H1 (cell line): ENCODE data around the gene FKBP1A. TPM values are rescaled to one million over a fixed set of nuclear protein-coding genes. Genes with fewer than 3 reads are reported as not detected.
A peak's percentile ranks its signal among the peaks of the same experiment; 100 is the strongest.

ENCODE experiments used
- CTCF ChIA-PET: fragments of 300-600 bp; sonication (Branson Sonifier 250); formaldehyde crosslinking; loops from one replicate; lab custom pipeline; 2021; ENCODE audit not compliant: partially characterized antibody; lab: Charles Lee
- POLR2A ChIA-PET: fragments of 300-600 bp; sonication (Branson Sonifier 250); formaldehyde crosslinking; loops from one replicate; lab custom pipeline; 2021; ENCODE audit warnings: inconsistent platforms; ENCODE audit not compliant: partially characterized antibody; lab: Charles Lee
- DNase-seq, 2 experiments: peaks; one replicate each; pipeline versions ENCODE4 v3.0.0 to v3.0.0-alpha.2; 2010 to 2022; ENCODE audit warnings: low spot score in 2 of 2, low read depth in 1 of 2, mixed read lengths in 1 of 2
- FAIRE-seq: peaks from 2 replicates; lab custom pipeline; 2011; peaks lifted over from hg19 to GRCh38; lab: Jason Lieb, UNC
- H2AFZ ChIP-seq: 2 replicates; pipeline ENCODE4 v1.8.1; 2012; ENCODE audit warnings: low read length, inconsistent platforms
- H2AK5ac ChIP-seq: 2 replicates; pipeline ENCODE4 v1.6.1; 2013; ENCODE audit warnings: low read depth, low read length
- H2BK120ac ChIP-seq: replicated peaks from 2 replicates; pipeline ENCODE3; 2013; ENCODE audit warnings: low read depth, low read length, inconsistent platforms
- H2BK12ac ChIP-seq: 2 replicates; pipeline ENCODE4 v1.6.1; 2013; ENCODE audit warnings: low read depth, low read length
- H2BK15ac ChIP-seq: 2 replicates; pipeline ENCODE4 v1.6.1; 2013; ENCODE audit warnings: low read length
- H2BK20ac ChIP-seq: 2 replicates; pipeline ENCODE4 v1.6.1; 2013; ENCODE audit warnings: low read length
- H2BK5ac ChIP-seq: 2 replicates; pipeline ENCODE4 v1.6.1; 2013; ENCODE audit warnings: low read depth, low read length
- H3K14ac ChIP-seq: 2 replicates; pipeline ENCODE4 v1.6.1; 2013; ENCODE audit warnings: inconsistent platforms; ENCODE audit not compliant: insufficient read length
- H3K18ac ChIP-seq: 2 replicates; pipeline ENCODE4 v1.6.1; 2013; ENCODE audit warnings: low read length; ENCODE audit errors: extremely low read depth
- H3K23ac ChIP-seq: 2 replicates; pipeline ENCODE4 v1.6.1; 2013; ENCODE audit warnings: inconsistent platforms; ENCODE audit not compliant: insufficient read length
- H3K23me2 ChIP-seq: 2 replicates; pipeline ENCODE4 v1.6.1; 2013; ENCODE audit warnings: low read depth, low read length
- H3K27ac ChIP-seq: 2 replicates; pipeline ENCODE4 v1.6.1; 2011; ENCODE audit warnings: low read depth, low read length, inconsistent platforms
- H3K27me3 ChIP-seq, 4 experiments: replicated peaks in 1 of 4; 1 replicate in 1 of 4; 2 replicates in 3 of 4; pipeline versions ENCODE4 v1.6.1 to v1.8.1; 2011 to 2013; ENCODE audit warnings: low read length in 3 of 4, mild to moderate bottlenecking in 3 of 4, inconsistent platforms in 2 of 4, mixed read lengths in 2 of 4, moderate library complexity in 1 of 4; ENCODE audit not compliant: control insufficient read depth in 3 of 4, insufficient read depth in 3 of 4; ENCODE audit errors: extremely low read depth in 1 of 4
- H3K36me3 ChIP-seq, 4 experiments: 2 replicates each; pipeline versions ENCODE4 v1.6.1 to v1.8.1; 2011 to 2013; ENCODE audit warnings: mild to moderate bottlenecking in 4 of 4, low read length in 3 of 4, moderate library complexity in 2 of 4, control low read depth in 1 of 4, inconsistent platforms in 1 of 4; ENCODE audit not compliant: insufficient read depth in 4 of 4, control insufficient read depth in 2 of 4
- H3K4ac ChIP-seq: replicated peaks from 2 replicates; pipeline ENCODE3; 2013; ENCODE audit warnings: low read length, low read depth, mixed read lengths, inconsistent platforms; ENCODE audit not compliant: insufficient read length
- H3K4me1 ChIP-seq, 4 experiments: replicated peaks in 1 of 4; 1 replicate in 1 of 4; 2 replicates in 3 of 4; pipeline versions ENCODE4 v1.6.1 to v1.8.1; 2011 to 2013; ENCODE audit warnings: low read length in 3 of 4, inconsistent platforms in 2 of 4, mixed read lengths in 1 of 4; ENCODE audit not compliant: insufficient read depth in 4 of 4, control insufficient read depth in 3 of 4
- H3K4me2 ChIP-seq, 2 experiments: 2 replicates each; pipeline versions ENCODE4 v1.6.1 to v1.8.1; 2011 to 2013; ENCODE audit warnings: low read depth in 2 of 2, low read length in 2 of 2, control low read depth in 1 of 2, inconsistent platforms in 1 of 2, mild to moderate bottlenecking in 1 of 2; ENCODE audit not compliant: insufficient read depth in 1 of 2
- H3K4me3 ChIP-seq, 4 experiments: fragments of 200-600, 300-600 bp in 1 of 4; sonication (generic), shearing (Covaris generic), sonication (Bioruptor Twin) in 1 of 4; 2 replicates each; pipeline versions ENCODE4 v1.5.1 to v1.8.1; 2011 to 2016; ENCODE audit warnings: low read length in 4 of 4, low read depth in 3 of 4, control low read depth in 2 of 4, inconsistent platforms in 2 of 4, mild to moderate bottlenecking in 2 of 4, mixed read lengths in 1 of 4, moderate library complexity in 1 of 4; ENCODE audit not compliant: insufficient read depth in 2 of 4; ENCODE audit errors: extremely low read depth in 1 of 4
- H3K56ac ChIP-seq: replicated peaks from 2 replicates; pipeline ENCODE3; 2013; ENCODE audit warnings: low read depth, mild to moderate bottlenecking, mixed read lengths, low read length, inconsistent platforms; ENCODE audit not compliant: insufficient read length
- H3K79me1 ChIP-seq: 2 replicates; pipeline ENCODE4 v1.6.1; 2013; ENCODE audit warnings: low read depth, low read length, control low read depth
- H3K79me2 ChIP-seq, 2 experiments: 2 replicates each; pipeline versions ENCODE4 v1.6.1 to v1.8.1; 2012 to 2013; ENCODE audit warnings: low read length in 2 of 2, mild to moderate bottlenecking in 2 of 2, inconsistent platforms in 1 of 2; ENCODE audit not compliant: insufficient read depth in 2 of 2, control insufficient read depth in 1 of 2
- H3K9ac ChIP-seq, 4 experiments: replicated peaks in 1 of 4; 1 replicate in 1 of 4; 2 replicates in 3 of 4; pipeline versions ENCODE4 v1.6.1 to v1.8.1; 2011 to 2013; ENCODE audit warnings: low read depth in 3 of 4, low read length in 3 of 4, control low read depth in 2 of 4, mild to moderate bottlenecking in 2 of 4, moderate library complexity in 2 of 4, inconsistent platforms in 1 of 4; ENCODE audit errors: extremely low read depth in 1 of 4
- H3K9me3 ChIP-seq, 2 experiments: 2 replicates each; pipeline versions ENCODE4 v1.6.1 to v1.8.1; 2012 to 2013; ENCODE audit warnings: mild to moderate bottlenecking in 2 of 2, moderate library complexity in 2 of 2, control low read depth in 1 of 2, inconsistent platforms in 1 of 2, low read depth in 1 of 2, low read length in 1 of 2, mixed read lengths in 1 of 2; ENCODE audit not compliant: insufficient read depth in 2 of 2
- H4K20me1 ChIP-seq, 2 experiments: replicated peaks in 1 of 2; 2 replicates each; pipeline versions ENCODE3 to v1.8.1; 2011 to 2013; ENCODE audit warnings: inconsistent platforms in 2 of 2, low read length in 2 of 2, mild to moderate bottlenecking in 1 of 2; ENCODE audit not compliant: insufficient read depth in 2 of 2, control insufficient read depth in 1 of 2
- H4K5ac ChIP-seq: 2 replicates; pipeline ENCODE4 v1.6.1; 2013; ENCODE audit warnings: low read length, low read depth, mixed read lengths, inconsistent platforms; ENCODE audit not compliant: insufficient read length
- H4K8ac ChIP-seq: 2 replicates; pipeline ENCODE4 v1.8.0; 2013; ENCODE audit warnings: mild to moderate bottlenecking, moderate library complexity, low read length, inconsistent platforms; ENCODE audit not compliant: insufficient read depth; ENCODE audit errors: extremely low read depth
- H4K91ac ChIP-seq: replicated peaks from 2 replicates; pipeline ENCODE3; 2013; ENCODE audit warnings: low read length, mixed read lengths, inconsistent platforms; ENCODE audit not compliant: insufficient read length
- BACH1 ChIP-seq: IDR thresholded peaks from 2 replicates; pipeline ENCODE4 v1.6.1; 2012; ENCODE audit warnings: low read length, improper control_type of control experiment
- BCL11A ChIP-seq, 2 experiments: IDR thresholded peaks; one replicate each; pipeline ENCODE4 v1.6.1; 2011; ENCODE audit warnings: low read depth in 2 of 2, low read length in 2 of 2, mild to moderate bottlenecking in 2 of 2
- CTBP2 ChIP-seq: IDR thresholded peaks from 2 replicates; pipeline ENCODE4 v1.7.0; 2011; ENCODE audit warnings: borderline replicate concordance, mild to moderate bottlenecking, moderate library complexity, mixed read lengths, low read length; ENCODE audit not compliant: insufficient read depth, insufficient read length
- FOSL1 ChIP-seq: IDR thresholded peaks from 2 replicates; pipeline ENCODE4 v1.6.1; 2011; ENCODE audit warnings: mild to moderate bottlenecking, low read depth, low read length, moderate library complexity; ENCODE audit not compliant: insufficient read depth
- RFX5 ChIP-seq: IDR thresholded peaks from 2 replicates; pipeline ENCODE4 v1.6.1; 2011; ENCODE audit warnings: low read depth, low read length, improper control_type of control experiment, borderline replicate concordance
- SIN3A ChIP-seq, 2 experiments: IDR thresholded peaks in 1 of 2; conservative IDR thresholded peaks in 1 of 2; 2 replicates each; pipeline ENCODE4 v1.6.1; 2011 to 2012; ENCODE audit warnings: low read length in 2 of 2, improper control_type of control experiment in 1 of 2, low read depth in 1 of 2, mild to moderate bottlenecking in 1 of 2
- SP2 ChIP-seq: IDR thresholded peaks from 2 replicates; pipeline ENCODE4 v1.6.1; 2012; ENCODE audit warnings: mild to moderate bottlenecking, low read length, inconsistent platforms
- ZNF274 ChIP-seq: IDR thresholded peaks from 2 replicates; pipeline ENCODE4 v1.7.0; 2012; ENCODE audit warnings: low read length, borderline replicate concordance; ENCODE audit errors: extremely low read depth
- WGBS, 2 experiments: shearing (Covaris generic) in 1 of 2; methylation state at CpG; one replicate each; pipeline versions ENCODE4 v1.1.6 to v1.1.7; 2013 to 2015; ENCODE audit warnings: low lambda C conversion rate in 2 of 2, mixed read lengths in 2 of 2, inconsistent platforms in 1 of 2, low coverage in 1 of 2, missing lambda C conversion rate in 1 of 2; ENCODE audit not compliant: insufficient replicate concordance in 2 of 2, insufficient coverage in 1 of 2, insufficient read length in 1 of 2; ENCODE audit errors: extremely low coverage in 1 of 2, missing lambda C conversion rate in 1 of 2; 5-methylcytosine and 5-hydroxymethylcytosine counted together
- polyA plus RNA-seq, 7 experiments: library from polyadenylated mRNA; depleted of rRNA in 3 of 7; stranded (reverse) in 5 of 7; unstranded in 2 of 7; fragments of >200 nt in 5 of 7; fragments of 200-250 nt in 2 of 7; gene quantifications; 1 replicate in 5 of 7; 2 replicates in 1 of 7; 4 replicates in 1 of 7; pipeline versions ENCODE4 v1.2.1 to v1.2.3, GENCODE V29; 2011 to 2013; ENCODE audit warnings: missing spikeins in 2 of 7, mixed read lengths in 2 of 7
- total RNA-seq: library from RNA; stranded (reverse); fragmentation: NEBNext Ultra II Directional; extraction: Animal tissue kit (Norgen Biotek cat#: 25700); gene quantifications from 2 replicates; pipeline ENCODE4 v1.2.1, GENCODE V29; 2021
- TF ChIP-seq, protein P1 (sequence below), 3 experiments: IDR thresholded peaks; 1 replicate in 2 of 3; 2 replicates in 1 of 3; pipeline versions ENCODE4 v1.5.1 to v1.6.1; 2011; ENCODE audit warnings: low read length in 3 of 3, mild to moderate bottlenecking in 3 of 3, inconsistent platforms in 2 of 3, low read depth in 1 of 3, moderate library complexity in 1 of 3; ENCODE audit not compliant: insufficient read depth in 1 of 3; ENCODE audit errors: control extremely low read depth in 1 of 3

The FKBP1A gene
- total and polyA plus RNA-seq, 2 of the 8 experiments (the other 6 are each of a cell fraction or from before 2014, with no cell fraction given) = 250 to 685 TPM

DNA sequence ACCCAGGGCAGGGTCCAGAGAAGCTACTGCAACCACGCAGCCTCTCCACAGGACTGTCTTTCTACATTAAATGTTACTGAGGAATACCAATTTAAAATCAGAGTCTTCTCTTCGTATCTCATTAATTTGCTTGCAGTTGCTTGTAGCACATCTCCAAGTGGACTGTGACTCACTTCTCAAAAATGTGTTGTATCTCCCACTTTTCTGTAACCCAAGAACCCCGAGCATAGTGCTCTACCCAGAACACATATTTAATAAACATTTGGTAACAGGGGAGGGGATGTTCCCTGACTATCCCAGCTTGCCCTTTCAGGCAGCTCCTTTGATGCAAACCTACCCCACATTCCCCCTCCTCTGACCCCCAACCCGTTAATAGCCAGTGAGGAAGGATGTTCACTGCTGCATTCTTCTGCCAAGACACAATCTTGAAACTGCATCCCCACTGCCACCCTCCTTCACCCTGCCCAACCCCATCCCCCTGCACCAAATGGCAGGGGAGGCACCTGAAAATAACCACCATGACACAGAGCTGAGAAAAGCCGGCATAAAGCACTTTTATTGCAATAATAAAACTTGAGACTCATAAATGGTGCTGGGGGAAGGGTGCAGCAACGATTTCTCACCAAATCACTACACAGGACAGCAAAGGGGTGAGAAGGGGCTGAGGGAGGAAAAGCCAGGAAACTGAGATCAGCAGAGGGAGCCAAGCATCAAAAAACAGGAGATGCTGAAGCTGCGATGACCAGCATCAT is 24.2 kb downstream of the FKBP1A start:
- Histone ChIP-seq H3K23me2 (no peaks in the 10 kb centered on the region), H2AFZ (no peak overlapping the region), H3K79me2 (peaks cover 0 to 7% of the 10 kb centered on the region in 2 experiments; a peak in 2 of 4 replicates), H3K23ac (no peak overlapping the region), H3K79me1 (0 out of 2 replicates have a peak, but pooled peaks cover 2% of the 10 kb centered on the region), H2BK12ac (no peak overlapping the region), H3K27me3 (no peaks in the 10 kb centered on the region), H2BK120ac (no peak overlapping the region), H3K18ac (no peak overlapping the region), H2AK5ac (no peak overlapping the region), H3K9me3 (no peaks in the 10 kb centered on the region), H4K5ac (no peak overlapping the region), H3K4ac (no peak overlapping the region), H3K4me2 (no peak overlapping the region), H2BK15ac (no peak overlapping the region), H3K4me1 (no peaks in the 10 kb centered on the region), H4K8ac (no peak overlapping the region), H3K4me3 (no peak overlapping the region), H3K9ac (no peak overlapping the region), H4K20me1 (peaks cover 5 to 13% of the 10 kb centered on the region in 2 experiments), H4K91ac (no peak overlapping the region), H3K36me3 (peaks cover 3 to 38% (median 16%) of the 10 kb centered on the region in 4 experiments), H3K27ac (no peak overlapping the region), H3K56ac (no peak overlapping the region), H2BK20ac (no peak overlapping the region), H2BK5ac (no peak overlapping the region), H3K14ac (no peak overlapping the region)
- CTCF ChIA-PET = no interaction called here
- POLR2A ChIA-PET = interaction anchor here (0.6 to 1.5 kb wide), 2 partner anchors 43 to 143 kb away, joined by 3 to 4 read pairs; partner anchors contain the start of gene RAD21L1
- TF ChIP-seq ZNF274 (no peak), RFX5 (no peak), SIN3A (conservative IDR thresholded peaks at IDR 0.05 in 1 of 2, IDR thresholded peaks at IDR 0.05 in 1 of 2; ENCODE audit: low read depth in 1 of 2, low read length in 2 of 2) (no peak), FOSL1 (no peak), BCL11A (IDR thresholded peaks at IDR 0.05; ENCODE audit: low read depth in 2 of 2, low read length in 2 of 2) (no peak), SP2 (no peak), BACH1 (no peak), CTBP2 (no peak)
- TF ChIP-seq, protein P1, sequence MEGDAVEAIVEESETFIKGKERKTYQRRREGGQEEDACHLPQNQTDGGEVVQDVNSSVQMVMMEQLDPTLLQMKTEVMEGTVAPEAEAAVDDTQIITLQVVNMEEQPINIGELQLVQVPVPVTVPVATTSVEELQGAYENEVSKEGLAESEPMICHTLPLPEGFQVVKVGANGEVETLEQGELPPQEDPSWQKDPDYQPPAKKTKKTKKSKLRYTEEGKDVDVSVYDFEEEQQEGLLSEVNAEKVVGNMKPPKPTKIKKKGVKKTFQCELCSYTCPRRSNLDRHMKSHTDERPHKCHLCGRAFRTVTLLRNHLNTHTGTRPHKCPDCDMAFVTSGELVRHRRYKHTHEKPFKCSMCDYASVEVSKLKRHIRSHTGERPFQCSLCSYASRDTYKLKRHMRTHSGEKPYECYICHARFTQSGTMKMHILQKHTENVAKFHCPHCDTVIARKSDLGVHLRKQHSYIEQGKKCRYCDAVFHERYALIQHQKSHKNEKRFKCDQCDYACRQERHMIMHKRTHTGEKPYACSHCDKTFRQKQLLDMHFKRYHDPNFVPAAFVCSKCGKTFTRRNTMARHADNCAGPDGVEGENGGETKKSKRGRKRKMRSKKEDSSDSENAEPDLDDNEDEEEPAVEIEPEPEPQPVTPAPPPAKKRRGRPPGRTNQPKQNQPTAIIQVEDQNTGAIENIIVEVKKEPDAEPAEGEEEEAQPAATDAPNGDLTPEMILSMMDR (IDR thresholded peaks at IDR 0.05; ENCODE audit: control extremely low read depth in 1 of 3, insufficient read depth in 1 of 3, low read depth in 1 of 3, low read length in 3 of 3) = no peak
- WGBS, 2 experiments = 96% methylated on average over 7 of the region's 7 CpGs; no CpG with 5 or more reads in 1 of the 2 experiments
- peak; percentile 24 for FAIRE-seq
- DNase-seq = no peak
